H1 (cell line): ENCODE results near the gene PLK3. TPM values are rescaled to one million over a fixed set of nuclear protein-coding genes. Genes with fewer than 3 reads are reported as not detected.
A peak's percentile ranks its signal among the peaks of the same experiment; 100 is the strongest.

Experiments
- CREB1 ChIP-seq: IDR thresholded peaks from 2 replicates; pipeline ENCODE4 v1.6.1; 2012; ENCODE audit warnings: inconsistent platforms
- EP300 ChIP-seq, 2 experiments: IDR thresholded peaks; 1 replicate in 1 of 2; 2 replicates in 1 of 2; pipeline ENCODE4 v1.6.1; 2011 to 2012; ENCODE audit warnings: low read depth in 2 of 2, low read length in 2 of 2, mild to moderate bottlenecking in 2 of 2, borderline replicate concordance in 1 of 2, inconsistent platforms in 1 of 2, moderate library complexity in 1 of 2
- JUN ChIP-seq: IDR thresholded peaks from 2 replicates; pipeline ENCODE4 v1.6.1; 2011; ENCODE audit warnings: low read depth, mild to moderate bottlenecking, improper control_type of control experiment, low read length
- KDM4A ChIP-seq: IDR thresholded peaks from one replicate; pipeline ENCODE4 v1.7.1; 2012; ENCODE audit warnings: low read depth, mild to moderate bottlenecking, moderate library complexity, low read length, inconsistent platforms; ENCODE audit not compliant: severe bottlenecking
- MAX ChIP-seq: IDR thresholded peaks from 2 replicates; pipeline ENCODE4 v1.6.1; 2012; ENCODE audit warnings: inconsistent platforms
- RAD21 ChIP-seq, 2 experiments: IDR thresholded peaks in 1 of 2; conservative IDR thresholded peaks in 1 of 2; 2 replicates each; pipeline ENCODE4 v1.6.1; 2011; ENCODE audit warnings: low read depth in 2 of 2, low read length in 2 of 2, improper control_type of control experiment in 1 of 2, inconsistent platforms in 1 of 2, mild to moderate bottlenecking in 1 of 2, moderate library complexity in 1 of 2
- RBBP5 ChIP-seq: IDR thresholded peaks from 2 replicates; pipeline ENCODE4 v1.7.1; 2012; ENCODE audit warnings: low read depth, mild to moderate bottlenecking, inconsistent platforms, low read length, moderate library complexity, borderline replicate concordance
- SIN3A ChIP-seq, 2 experiments: IDR thresholded peaks in 1 of 2; conservative IDR thresholded peaks in 1 of 2; 2 replicates each; pipeline ENCODE4 v1.6.1; 2011 to 2012; ENCODE audit warnings: low read length in 2 of 2, improper control_type of control experiment in 1 of 2, low read depth in 1 of 2, mild to moderate bottlenecking in 1 of 2
- SRF ChIP-seq: IDR thresholded peaks from 2 replicates; pipeline ENCODE4 v1.6.1; 2011; ENCODE audit warnings: mild to moderate bottlenecking, low read depth, low read length, moderate library complexity
- SUZ12 ChIP-seq: fragments of 200-600 bp; sonication (generic); IDR thresholded peaks from 2 replicates; pipeline ENCODE4 v1.6.1; 2012; ENCODE audit warnings: mild to moderate bottlenecking, inconsistent platforms, low read length, moderate library complexity, mixed read lengths
- USF2 ChIP-seq: IDR thresholded peaks from 2 replicates; pipeline ENCODE4 v1.6.1; 2011; ENCODE audit warnings: low read length, improper control_type of control experiment
- polyA plus RNA-seq, 7 experiments: library from polyadenylated mRNA; depleted of rRNA in 3 of 7; stranded (reverse) in 5 of 7; unstranded in 2 of 7; fragments of >200 nt in 5 of 7; fragments of 200-250 nt in 2 of 7; gene quantifications; 1 replicate in 5 of 7; 2 replicates in 1 of 7; 4 replicates in 1 of 7; pipeline versions ENCODE4 v1.2.1 to v1.2.3, GENCODE V29; 2011 to 2013; ENCODE audit warnings: missing spikeins in 2 of 7, mixed read lengths in 2 of 7
- total RNA-seq: library from RNA; stranded (reverse); fragmentation: NEBNext Ultra II Directional; extraction: Animal tissue kit (Norgen Biotek cat#: 25700); gene quantifications from 2 replicates; pipeline ENCODE4 v1.2.1, GENCODE V29; 2021

Gene PLK3
- total and polyA plus RNA-seq, 2 of the 8 experiments (the other 6 are each of a cell fraction or from before 2014, with no cell fraction given) = 7.9 to 12.3 TPM

- peak; percentile 98 for TF ChIP-seq MAX
- TF ChIP-seq RAD21 (IDR thresholded peaks at IDR 0.05 in 1 of 2, conservative IDR thresholded peaks at IDR 0.05 in 1 of 2; ENCODE audit: low read depth in 2 of 2, low read length in 2 of 2) = peak; percentile 71 to 79
- no peak for TF ChIP-seq SUZ12
- peak; percentile 85 for TF ChIP-seq KDM4A
- TF ChIP-seq CREB1 = peak; percentile 60
- TF ChIP-seq SIN3A (conservative IDR thresholded peaks at IDR 0.05 in 1 of 2, IDR thresholded peaks at IDR 0.05 in 1 of 2; ENCODE audit: low read depth in 1 of 2, low read length in 2 of 2) = peak; percentile 38 to 89; a peak in 1 of 4 replicates
- TF ChIP-seq SRF = 0 out of 2 replicates have a peak, but pooled peaks have one; percentile 7
- no peak for TF ChIP-seq EP300 (IDR thresholded peaks at IDR 0.05; ENCODE audit: borderline replicate concordance in 1 of 2, low read depth in 2 of 2, low read length in 2 of 2)
- TF ChIP-seq JUN = no peak
- no peak for TF ChIP-seq USF2
- peak; percentile 45 for TF ChIP-seq RBBP5
Measured at GRCh38 chr1:44799770-44800584, at the start of gene PLK3 (continued).
